Nephron progenitor cell (in vitro differentiated cells): ENCODE data around the gene CAGE1.
"Not testable (repeated sequence)": the region's sequence is repeated elsewhere in the genome, so short reads cannot be mapped to it uniquely, and the experiment has no call there.

Experiments used
- DNase-seq: peaks from one replicate; pipeline ENCODE4 v3.0.0; 2021
- H3K27ac Mint-ChIP-seq: 2 replicates; pipeline ENCODE4 v1.8.0; 2021; ENCODE audit warnings: mild to moderate bottlenecking, moderate library complexity, mixed read lengths
- H3K27me3 Mint-ChIP-seq: 2 replicates; pipeline ENCODE4 v1.8.0; 2021; ENCODE audit warnings: mild to moderate bottlenecking, low read depth, mixed read lengths; ENCODE audit not compliant: poor library complexity
- H3K36me3 Mint-ChIP-seq: 2 replicates; pipeline ENCODE4 v1.8.0; 2021; ENCODE audit warnings: low read depth, mixed read lengths
- H3K4me1 Mint-ChIP-seq: 2 replicates; pipeline ENCODE4 v1.8.0; 2021; ENCODE audit warnings: mixed read lengths
- H3K4me3 Mint-ChIP-seq: 2 replicates; pipeline ENCODE4 v1.8.0; 2021; ENCODE audit warnings: mild to moderate bottlenecking, moderate library complexity, mixed read lengths
- H3K9me3 Mint-ChIP-seq: 2 replicates; pipeline ENCODE4 v1.8.0; 2021; ENCODE audit warnings: mild to moderate bottlenecking, moderate library complexity, mixed read lengths
- TF ChIP-seq, protein P1 (sequence below): fragments of 200-600 bp; sonication (generic); IDR thresholded peaks from 2 replicates; pipeline ENCODE4 v1.5.0; 2021; ENCODE audit warnings: antibody characterized with exemption

Gene CAGE1

DNA sequence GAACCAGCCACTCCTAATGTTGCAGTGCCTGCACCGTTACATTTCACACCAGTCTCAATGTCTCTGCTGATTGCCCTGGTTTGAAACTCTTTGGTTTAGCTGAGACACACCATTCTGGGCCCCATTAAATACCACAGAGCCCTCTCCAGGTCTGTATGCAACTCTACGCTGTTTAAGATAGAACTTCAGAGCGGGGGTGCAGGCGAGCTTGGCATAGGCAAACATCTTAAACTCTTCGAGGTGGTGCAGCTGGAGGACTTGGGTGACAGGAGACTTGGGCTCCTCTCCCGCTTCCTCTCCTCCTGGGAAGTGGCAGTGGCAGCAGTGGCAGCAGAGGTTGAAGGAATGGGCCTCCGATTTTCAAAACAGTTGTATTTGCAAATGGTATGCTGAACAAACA is 58.1 kb downstream of the CAGE1 start:
- H3K4me3 Mint-ChIP-seq, result no peak overlapping the region
- DNase-seq, result no peak
- H3K4me1 Mint-ChIP-seq, result no peaks in the 10 kb centered on the region
- peaks cover 6% of the 10 kb centered on the region for H3K27me3 Mint-ChIP-seq
- no peak overlapping the region for H3K27ac Mint-ChIP-seq
- TF ChIP-seq, protein P1, sequence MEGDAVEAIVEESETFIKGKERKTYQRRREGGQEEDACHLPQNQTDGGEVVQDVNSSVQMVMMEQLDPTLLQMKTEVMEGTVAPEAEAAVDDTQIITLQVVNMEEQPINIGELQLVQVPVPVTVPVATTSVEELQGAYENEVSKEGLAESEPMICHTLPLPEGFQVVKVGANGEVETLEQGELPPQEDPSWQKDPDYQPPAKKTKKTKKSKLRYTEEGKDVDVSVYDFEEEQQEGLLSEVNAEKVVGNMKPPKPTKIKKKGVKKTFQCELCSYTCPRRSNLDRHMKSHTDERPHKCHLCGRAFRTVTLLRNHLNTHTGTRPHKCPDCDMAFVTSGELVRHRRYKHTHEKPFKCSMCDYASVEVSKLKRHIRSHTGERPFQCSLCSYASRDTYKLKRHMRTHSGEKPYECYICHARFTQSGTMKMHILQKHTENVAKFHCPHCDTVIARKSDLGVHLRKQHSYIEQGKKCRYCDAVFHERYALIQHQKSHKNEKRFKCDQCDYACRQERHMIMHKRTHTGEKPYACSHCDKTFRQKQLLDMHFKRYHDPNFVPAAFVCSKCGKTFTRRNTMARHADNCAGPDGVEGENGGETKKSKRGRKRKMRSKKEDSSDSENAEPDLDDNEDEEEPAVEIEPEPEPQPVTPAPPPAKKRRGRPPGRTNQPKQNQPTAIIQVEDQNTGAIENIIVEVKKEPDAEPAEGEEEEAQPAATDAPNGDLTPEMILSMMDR, result no peak
- no peaks in the 10 kb centered on the region for H3K9me3 Mint-ChIP-seq
- no peaks in the 10 kb centered on the region for H3K36me3 Mint-ChIP-seq

DNA sequence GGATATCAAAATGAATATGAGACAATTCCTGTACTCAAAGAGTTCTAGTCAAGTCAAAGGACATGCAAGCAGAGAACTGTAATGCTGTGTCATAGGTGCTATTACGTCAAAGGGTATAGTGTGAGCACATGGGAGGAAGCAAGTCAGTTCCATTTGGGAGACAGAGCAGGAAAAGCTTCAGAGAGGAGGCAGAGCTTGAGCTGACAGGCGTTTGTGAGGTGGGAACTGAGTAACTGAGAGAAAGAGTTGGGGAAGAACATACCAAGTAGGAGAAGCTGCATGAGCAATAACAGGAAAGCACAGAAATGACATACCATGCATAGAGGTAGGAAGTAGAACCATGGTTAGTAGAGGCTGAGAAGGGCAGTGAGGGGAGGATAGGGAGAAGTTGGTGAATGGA is 61.3 kb downstream of the CAGE1 start:
- H3K27ac Mint-ChIP-seq, result no peak overlapping the region
- no peak for DNase-seq
- no peaks in the 10 kb centered on the region for H3K4me1 Mint-ChIP-seq
- no peaks in the 10 kb centered on the region for H3K36me3 Mint-ChIP-seq
- H3K27me3 Mint-ChIP-seq, result peaks cover 6% of the 10 kb centered on the region
- no peaks in the 10 kb centered on the region for H3K9me3 Mint-ChIP-seq
- TF ChIP-seq, protein P1, result no peak
- H3K4me3 Mint-ChIP-seq, result no peak overlapping the region

DNA sequence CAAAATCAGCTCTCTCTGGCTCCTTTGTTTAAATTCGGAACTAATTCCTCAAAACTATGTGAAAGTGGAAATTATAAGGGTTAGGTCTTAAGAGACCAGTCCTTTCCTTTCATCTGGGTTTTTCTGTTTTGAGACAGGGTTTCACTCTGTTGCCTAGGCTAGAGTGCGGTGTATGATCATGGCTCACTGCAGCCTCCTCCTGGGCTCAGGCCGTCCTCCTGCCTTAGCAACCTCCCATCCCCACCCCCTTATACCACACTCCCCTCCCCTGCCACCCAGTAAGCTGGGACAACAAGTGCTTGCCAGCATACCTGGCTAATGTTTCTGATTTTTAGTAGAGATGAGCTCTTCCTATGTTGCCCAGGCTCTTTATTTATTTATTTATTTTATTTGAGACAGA is 63.8 kb downstream of the CAGE1 start:
- DNase-seq, result no peak
- Mint-ChIP-seq H3K27ac (no peak overlapping the region), H3K4me3 (no peak overlapping the region), H3K36me3 (no peaks in the 10 kb centered on the region), H3K4me1 (no peaks in the 10 kb centered on the region), H3K27me3 (peaks cover 5% of the 10 kb centered on the region), H3K9me3 (no peaks in the 10 kb centered on the region)
- TF ChIP-seq, protein P1, result no peak

DNA sequence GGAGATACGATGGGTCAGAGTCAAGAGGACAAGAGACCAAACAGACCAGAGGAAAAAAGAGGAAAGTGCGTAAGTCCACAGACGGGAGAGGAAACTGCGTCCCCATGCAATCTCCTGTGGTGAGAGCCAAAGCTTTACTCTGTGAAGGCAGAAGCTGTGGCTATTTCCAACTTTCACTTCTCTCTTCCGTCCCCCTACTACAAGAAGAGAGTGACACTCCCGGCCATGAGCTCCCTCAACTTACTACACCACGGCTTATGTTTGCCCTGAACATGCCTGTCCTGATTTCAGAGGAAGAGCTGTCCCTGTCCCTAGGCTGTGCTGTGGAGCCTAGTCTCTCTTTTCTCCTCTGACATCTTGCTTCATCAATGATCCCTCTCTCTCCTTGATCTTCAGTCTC is 65.0 kb downstream of the CAGE1 start:
- DNase-seq, result no peak
- H3K9me3 Mint-ChIP-seq, result no peaks in the 10 kb centered on the region
- H3K27me3 Mint-ChIP-seq, result peaks cover 6% of the 10 kb centered on the region
- H3K4me3 Mint-ChIP-seq, result no peak overlapping the region
- H3K36me3 Mint-ChIP-seq, result no peaks in the 10 kb centered on the region
- TF ChIP-seq, protein P1, result no peak
- no peaks in the 10 kb centered on the region for H3K4me1 Mint-ChIP-seq
- no peak overlapping the region for H3K27ac Mint-ChIP-seq

DNA sequence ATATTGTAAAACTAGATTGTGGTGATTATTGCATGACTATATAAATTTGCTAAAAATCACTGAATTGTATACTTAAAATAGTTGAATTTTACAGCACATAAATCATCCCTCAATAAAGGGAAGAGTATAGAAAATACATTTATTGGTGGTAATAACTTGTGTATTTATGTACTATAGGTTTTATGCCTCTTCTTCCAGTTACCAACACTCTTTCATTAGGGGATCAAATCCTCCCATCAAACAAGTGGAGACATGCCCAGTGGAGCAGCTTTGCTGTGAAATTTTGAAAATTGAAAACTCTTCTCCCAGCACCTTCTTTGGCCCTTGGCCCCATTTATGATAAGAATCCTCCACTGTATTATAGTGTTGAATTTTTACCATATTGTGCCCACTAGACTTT is 66.5 kb downstream of the CAGE1 start:
- no peaks in the 10 kb centered on the region for H3K9me3 Mint-ChIP-seq
- H3K27me3 Mint-ChIP-seq, result peaks cover 6% of the 10 kb centered on the region
- TF ChIP-seq, protein P1, result no peak
- no peak overlapping the region for H3K27ac Mint-ChIP-seq
- no peaks in the 10 kb centered on the region for H3K36me3 Mint-ChIP-seq
- no peaks in the 10 kb centered on the region for H3K4me1 Mint-ChIP-seq
- no peak for DNase-seq
- H3K4me3 Mint-ChIP-seq, result no peak overlapping the region

DNA sequence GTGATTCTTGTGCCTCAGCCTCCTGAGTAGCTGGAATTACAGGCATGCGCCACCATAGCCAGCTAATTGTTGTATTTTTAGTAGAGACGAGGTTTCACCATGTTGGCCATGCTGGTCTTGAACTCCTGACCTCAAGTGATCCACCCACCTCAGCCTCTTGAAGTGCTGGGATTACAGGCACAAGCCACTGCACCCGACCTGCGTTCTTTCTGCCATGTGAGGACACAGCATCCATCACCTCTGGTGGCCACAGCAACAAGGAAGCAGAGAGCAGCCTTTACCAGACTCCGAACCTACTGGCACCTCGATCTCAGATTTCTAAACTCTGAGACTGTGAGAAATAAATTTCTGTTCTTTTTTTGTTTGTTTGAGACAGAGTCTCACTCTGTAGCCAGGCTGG is 67.7 kb downstream of the CAGE1 start:
- not testable (repeated sequence) for H3K4me1 Mint-ChIP-seq, H3K27me3 Mint-ChIP-seq, H3K36me3 Mint-ChIP-seq, H3K4me3 Mint-ChIP-seq, H3K27ac Mint-ChIP-seq, H3K9me3 Mint-ChIP-seq, DNase-seq

DNA sequence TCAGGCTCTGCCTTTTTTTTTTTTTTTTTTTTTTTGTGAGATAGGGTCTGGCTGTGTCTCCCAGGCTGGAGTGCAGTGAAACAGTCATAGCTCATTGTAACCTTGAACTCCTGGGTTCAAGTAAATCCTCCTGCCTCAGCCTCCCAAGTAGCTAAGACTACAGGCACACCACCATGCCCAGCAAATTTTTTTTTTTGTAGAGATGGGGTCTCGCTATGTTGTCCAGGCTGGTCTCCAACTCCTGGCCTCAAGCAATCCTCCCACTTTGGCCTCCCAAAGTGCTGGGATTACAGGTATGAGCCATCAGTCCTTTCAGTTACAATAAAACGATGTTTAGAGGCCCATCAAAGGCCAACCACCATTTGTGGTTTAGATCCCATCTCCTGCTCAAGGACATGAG is 70.1 kb downstream of the CAGE1 start:
- H3K36me3 Mint-ChIP-seq, H3K4me3 Mint-ChIP-seq, H3K4me1 Mint-ChIP-seq, H3K27ac Mint-ChIP-seq, DNase-seq, H3K9me3 Mint-ChIP-seq, H3K27me3 Mint-ChIP-seq: not testable (repeated sequence)
